Posterior vena cava (tissue), 2 donors: Measurements from ENCODE around the gene PRDM8. TPM values are rescaled to one million over a fixed set of nuclear protein-coding genes. Genes with fewer than 3 reads are reported as not detected.

Source experiments
- DNase-seq: peaks from one replicate; pipeline ENCODE4 v3.0.0-alpha.2; 2020; ENCODE audit warnings: low spot score
- intact Hi-C, 2 donors: fragments of 100-400 bp; cut with DNase I; formaldehyde crosslinking; loops; one replicate each; pipeline versions ENCODE4 v1.14.1 to v1.14.2; 2022 to 2023
- total RNA-seq, 2 donors: library from RNA; stranded (reverse); fragmentation: NEBNext Ultra II Directional; extraction: Animal tissue kit (Norgen Biotek cat#: 25700); gene quantifications; one replicate each; pipeline ENCODE4 v1.2.1, GENCODE V29; 2021
- donor health status: DM: yes; HTN: yes; CAD: no.
- donor health status: DM: yes; HTN: yes; CAD: no.

Gene PRDM8
- total RNA-seq, 2 donors from 2014 or later = 4.8 to 5.3 TPM

DNA sequence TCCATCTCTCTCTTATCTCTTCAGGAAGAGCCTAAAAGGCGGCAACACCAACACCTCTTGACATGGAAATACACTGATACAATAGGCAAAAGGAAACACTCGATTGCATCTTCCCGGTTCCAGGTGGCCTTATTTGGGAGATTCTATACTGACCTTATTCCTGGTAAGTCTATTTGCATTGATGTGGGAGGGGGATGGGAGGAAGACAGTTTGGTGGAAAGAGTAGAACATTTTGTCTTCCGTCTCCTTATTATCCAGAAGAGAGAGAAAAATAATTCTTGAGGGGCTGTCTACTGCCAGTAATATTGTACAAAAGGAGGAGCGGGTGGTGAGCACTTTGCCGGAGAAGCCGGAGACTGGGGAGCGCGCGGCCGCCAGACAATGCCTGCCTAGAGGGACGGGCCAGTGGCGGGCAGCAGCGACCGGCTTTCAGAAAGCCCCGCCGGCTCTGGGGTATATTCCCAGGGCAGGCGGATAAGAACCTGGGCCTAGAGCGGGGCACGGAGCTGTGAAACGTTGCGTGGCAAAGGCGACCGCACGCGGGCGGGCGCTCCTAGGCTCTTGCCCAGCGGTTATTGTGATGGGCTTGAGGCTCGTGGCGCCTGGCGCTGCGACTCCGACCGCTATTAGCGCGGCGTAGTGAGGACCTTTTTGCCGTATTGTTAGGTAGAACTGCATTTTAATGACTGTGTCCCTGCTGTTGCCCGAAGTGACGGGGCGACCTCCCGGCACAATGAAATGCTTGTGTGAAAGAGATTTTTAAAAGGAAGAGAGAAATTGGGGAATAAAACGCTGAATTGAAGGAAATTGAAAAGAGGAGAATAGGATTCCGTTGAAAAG is 518 bp downstream of the PRDM8 start:
- intact Hi-C loops = no loop called here
- peak; percentile 79 for DNase-seq

DNA sequence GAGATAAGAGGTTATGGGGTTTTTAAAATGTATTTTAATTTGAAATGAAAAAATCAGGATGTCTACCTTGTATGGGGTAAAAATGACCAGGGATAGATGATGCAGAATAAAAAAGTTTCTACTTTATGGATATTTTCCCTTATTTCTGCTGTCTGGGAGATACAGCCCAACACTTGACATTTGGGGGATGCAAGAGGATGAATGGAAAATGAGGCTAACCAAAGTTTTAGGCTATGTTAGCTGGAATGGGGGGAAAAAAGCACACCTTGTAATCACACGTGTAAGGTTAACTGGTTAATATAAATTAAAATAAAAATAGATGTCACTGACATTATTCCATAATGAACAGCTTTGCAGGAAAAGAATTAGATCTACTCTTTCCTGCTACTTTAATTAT is 1.1 kb downstream of the PRDM8 start:
- DNase-seq = no peak
- intact Hi-C loops = no loop called here

DNA sequence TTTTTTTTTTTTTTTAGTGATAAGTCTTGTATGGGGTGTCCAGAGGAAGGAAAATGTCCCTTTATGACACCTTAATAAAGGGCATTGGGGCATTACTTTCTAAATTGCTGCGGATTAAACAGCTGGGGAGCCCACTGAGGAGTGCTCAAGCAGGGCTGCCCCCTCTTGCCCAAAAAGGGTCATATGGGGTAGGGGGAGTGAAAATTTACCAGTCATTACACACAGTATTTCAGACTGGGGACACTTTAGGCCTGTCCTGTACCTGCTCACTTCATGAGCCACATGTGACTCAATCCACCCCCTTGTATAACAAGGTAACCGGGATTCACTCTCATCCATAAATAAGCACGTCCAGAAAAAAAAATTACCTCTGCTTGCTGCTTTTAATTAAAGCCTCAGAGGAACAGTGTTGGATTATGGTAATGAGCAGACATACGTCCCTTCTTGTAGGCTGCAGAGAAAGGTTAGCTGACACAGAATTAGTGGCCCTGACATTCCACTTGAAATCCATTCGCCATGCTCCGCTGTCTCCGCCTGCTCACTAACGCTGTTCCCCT is 1.8 kb downstream of the PRDM8 start:
- no peak for DNase-seq
- intact Hi-C loops = no loop called here

DNA sequence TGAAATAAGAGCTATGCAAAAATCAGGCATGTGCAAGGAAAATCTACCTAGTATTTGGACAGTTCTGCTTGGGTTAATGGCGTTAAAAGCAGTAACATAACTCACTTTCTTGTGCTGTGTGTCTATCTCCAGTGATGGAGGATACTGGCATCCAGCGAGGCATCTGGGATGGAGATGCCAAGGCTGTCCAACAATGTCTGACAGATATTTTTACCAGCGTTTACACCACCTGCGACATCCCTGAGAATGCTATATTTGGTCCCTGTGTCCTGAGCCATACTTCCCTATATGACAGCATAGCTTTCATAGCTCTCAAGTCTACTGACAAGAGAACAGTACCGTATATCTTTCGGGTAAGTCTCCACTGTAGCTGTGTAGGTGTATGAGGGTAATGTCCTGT is 2.6 kb downstream of the PRDM8 start:
- no peak for DNase-seq
- intact Hi-C loops = loop anchor here in 1 of 2 donors (10.0 kb wide), 1 partner anchor 1245 kb away; no protein-coding TSS in a partner anchor

DNA sequence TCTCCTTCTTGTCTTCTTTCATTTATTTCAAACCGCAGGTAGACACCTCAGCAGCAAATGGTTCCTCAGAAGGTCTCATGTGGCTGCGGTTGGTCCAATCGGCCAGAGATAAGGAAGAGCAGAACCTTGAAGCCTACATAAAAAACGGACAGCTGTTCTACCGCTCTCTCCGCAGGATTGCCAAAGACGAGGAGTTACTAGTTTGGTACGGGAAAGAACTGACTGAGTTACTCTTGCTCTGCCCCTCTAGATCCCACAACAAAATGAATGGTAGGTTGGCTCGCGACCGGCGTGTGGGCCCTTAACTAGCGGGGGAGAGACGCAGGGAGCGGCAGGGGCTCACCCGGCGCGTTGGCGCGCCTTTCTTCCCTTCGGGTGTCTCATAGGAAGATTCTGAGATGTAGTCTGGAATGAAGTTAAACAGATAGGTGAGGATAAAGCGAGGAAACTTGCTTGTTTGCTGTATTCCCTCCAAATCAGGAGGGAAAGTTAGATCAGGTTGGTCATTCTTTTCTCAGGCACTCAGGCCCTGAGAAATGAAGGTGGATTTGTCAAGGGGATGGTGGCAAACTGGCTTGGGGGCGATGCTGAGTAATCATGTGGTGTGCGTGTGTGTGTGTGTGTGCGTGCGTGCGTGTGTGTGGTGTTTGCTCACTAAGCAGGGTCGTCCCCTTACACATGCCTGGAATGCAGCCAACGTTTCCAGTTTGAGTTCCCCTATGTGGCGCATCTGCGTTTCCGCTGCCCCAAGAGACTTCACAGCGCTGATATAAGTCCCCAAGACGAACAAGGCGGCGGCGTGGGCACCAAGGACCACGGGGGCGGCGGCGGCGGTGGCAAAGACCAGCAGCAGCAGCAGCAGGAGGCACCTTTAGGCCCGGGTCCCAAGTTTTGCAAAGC is 4.2 kb downstream of the PRDM8 start:
- intact Hi-C loops = loop anchor here in 1 of 2 donors (10.0 kb wide), 1 partner anchor 1247 kb away; no protein-coding TSS in a partner anchor
- peak; percentile 86 for DNase-seq

DNA sequence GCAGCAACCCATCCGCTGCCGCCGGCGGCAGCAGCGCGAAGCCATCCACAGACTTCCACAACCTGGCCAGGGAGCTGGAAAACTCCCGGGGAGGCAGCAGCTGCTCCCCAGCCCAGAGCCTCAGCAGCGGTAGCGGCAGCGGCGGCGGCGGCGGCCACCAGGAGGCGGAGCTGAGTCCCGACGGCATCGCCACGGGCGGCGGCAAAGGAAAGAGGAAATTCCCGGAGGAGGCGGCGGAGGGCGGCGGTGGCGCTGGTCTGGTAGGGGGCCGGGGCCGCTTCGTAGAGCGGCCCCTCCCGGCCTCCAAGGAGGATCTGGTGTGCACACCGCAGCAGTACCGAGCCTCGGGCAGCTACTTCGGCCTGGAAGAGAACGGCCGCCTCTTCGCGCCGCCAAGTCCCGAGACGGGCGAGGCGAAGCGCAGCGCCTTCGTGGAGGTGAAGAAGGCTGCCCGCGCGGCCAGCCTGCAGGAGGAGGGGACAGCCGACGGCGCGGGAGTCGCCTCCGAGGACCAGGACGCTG is 4.9 kb downstream of the PRDM8 start:
- peak; percentile 96 for DNase-seq
- intact Hi-C loops = loop anchor here in 1 of 2 donors (10.0 kb wide), 1 partner anchor 1247 kb away; no protein-coding TSS in a partner anchor

DNA sequence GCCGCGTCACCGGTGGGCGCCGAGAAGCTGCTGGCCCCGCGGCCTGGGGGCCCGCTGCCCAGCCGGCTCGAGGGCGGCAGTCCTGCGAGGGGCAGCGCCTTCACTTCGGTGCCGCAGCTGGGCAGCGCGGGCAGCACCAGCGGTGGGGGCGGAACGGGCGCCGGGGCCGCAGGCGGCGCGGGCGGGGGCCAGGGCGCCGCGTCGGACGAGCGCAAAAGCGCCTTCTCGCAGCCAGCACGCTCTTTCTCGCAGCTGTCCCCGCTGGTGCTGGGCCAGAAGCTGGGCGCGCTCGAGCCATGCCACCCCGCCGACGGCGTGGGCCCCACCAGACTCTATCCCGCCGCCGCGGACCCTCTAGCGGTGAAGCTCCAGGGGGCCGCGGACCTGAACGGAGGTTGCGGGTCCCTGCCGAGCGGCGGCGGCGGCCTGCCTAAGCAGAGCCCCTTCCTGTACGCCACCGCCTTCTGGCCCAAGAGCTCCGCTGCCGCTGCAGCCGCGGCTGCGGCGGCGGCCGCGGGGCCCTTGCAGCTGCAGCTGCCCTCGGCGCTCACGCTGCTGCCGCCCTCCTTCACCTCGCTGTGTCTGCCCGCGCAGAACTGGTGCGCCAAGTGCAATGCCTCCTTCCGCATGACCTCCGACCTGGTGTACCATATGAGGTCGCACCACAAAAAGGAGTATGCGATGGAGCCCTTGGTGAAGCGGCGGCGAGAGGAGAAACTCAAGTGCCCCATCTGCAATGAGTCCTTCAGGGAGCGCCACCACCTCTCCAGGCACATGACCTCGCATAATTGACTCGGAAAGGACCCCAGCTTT is 5.6 kb downstream of the PRDM8 start:
- intact Hi-C loops = loop anchor here (1.0 to 10.0 kb wide), 2 partner anchors 20 to 1248 kb away; no protein-coding TSS in a partner anchor
- DNase-seq = peak; percentile 82

DNA sequence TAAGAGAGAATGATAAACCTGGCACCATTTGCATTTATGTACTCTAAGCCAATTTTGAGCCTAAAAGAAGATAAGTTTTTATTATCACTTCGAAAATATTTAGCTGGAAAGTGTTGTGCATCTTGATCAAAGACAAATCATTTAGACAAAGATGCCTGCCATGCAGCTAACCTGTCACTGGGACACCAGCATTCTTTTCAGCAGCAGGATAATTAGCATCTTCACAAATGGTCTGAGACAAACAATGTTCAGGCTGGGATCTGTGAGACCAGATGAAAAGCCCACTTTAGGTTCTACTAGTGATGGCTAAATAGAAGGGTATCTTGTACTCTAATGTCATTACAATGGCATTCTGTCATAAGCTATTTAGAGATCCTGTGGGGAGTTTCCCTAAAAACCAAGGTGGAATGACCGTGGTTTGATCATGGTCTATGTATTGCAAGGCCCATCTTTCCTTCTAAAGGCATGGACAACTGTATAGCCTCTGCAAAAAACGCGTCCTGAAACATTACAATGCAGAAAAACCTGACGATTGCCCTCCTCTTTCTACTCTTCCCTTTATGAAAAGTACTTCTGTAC is 7.2 kb downstream of the PRDM8 start:
- intact Hi-C loops = loop anchor here in 1 of 2 donors (10.0 kb wide), 1 partner anchor 1250 kb away; no protein-coding TSS in a partner anchor
- no peak for DNase-seq

DNA sequence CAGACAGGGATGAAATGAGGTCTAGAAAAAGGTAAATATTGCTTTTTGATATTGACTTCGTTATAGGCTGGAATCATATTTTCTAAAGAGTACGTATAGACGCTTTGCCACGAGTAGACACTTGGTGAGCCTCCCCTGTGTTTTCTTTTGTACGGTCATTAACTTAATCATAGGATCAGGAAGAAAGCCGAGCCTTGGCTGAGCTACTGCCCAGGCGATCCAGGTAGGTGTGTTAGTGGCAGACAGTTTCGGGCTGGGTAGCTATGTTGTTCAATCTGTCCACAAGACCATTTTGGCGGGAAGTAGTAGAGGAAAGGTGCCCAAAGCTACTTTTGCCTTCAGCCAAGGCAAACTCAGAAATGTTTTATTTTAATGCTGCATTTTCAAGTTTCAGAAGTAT is 8.8 kb downstream of the PRDM8 start:
- intact Hi-C loops = loop anchor here in 1 of 2 donors (10.0 kb wide), 1 partner anchor 1251 kb away; no protein-coding TSS in a partner anchor
- no peak for DNase-seq

DNA sequence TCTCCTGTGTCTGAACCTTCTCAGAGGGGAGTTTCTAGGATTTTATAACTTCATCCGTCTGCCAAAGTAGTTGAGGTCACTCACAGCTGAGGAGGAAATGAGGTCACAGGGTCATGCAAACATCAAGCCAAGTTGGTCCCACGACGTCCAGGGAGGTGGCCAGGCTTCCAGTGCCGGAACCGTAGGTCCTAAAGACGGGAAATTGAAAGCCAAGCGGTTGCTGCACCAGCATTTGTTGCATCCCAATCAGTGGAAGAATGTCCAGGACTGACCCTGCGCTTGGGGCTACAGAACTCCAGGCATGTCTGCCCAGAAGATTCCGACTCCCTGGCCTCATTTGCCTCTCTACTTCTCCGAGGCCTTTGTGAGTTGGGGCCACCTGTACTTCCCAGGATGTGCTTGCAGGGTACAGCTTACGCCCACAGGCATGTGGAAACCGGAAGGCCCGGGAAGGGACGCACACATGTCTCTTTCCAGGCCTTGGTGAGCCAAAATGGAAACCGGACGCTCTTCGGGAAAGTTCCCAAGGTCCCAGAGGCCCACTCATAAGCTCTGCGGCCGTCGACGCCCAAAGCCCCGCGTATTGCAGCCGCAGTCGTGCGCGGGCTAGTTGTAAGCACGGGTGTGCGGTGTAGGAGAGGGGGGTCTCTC is 9.3 kb downstream of the PRDM8 start:
- intact Hi-C loops = loop anchor here in 1 of 2 donors (10.0 kb wide), 1 partner anchor 1252 kb away; no protein-coding TSS in a partner anchor
- DNase-seq = peak; percentile 81

DNA sequence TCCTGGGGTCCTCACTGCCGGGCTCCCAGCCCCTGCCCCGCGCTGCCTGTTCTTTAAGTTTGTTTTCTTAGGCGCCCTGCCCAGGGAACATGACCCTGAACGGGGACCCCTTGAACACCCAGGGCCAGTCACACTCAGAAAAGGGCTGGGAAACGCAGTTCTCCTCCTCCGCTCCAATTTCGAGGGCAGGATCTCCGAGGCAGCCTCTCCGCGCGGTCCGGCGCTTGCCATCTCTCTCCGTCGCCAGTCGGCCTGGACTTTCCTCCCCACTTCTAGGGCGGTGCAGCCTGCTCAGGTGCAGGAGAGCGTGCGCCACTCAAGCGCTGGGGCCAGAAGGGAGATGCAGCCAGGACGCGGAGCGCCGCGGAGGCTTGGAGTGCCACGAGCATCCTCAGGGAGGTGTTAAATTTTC is 9.9 kb downstream of the PRDM8 start:
- intact Hi-C loops = loop anchor here in 1 of 2 donors (10.0 kb wide), 1 partner anchor 1252 kb away; no protein-coding TSS in a partner anchor
- peak; percentile 79 for DNase-seq

DNA sequence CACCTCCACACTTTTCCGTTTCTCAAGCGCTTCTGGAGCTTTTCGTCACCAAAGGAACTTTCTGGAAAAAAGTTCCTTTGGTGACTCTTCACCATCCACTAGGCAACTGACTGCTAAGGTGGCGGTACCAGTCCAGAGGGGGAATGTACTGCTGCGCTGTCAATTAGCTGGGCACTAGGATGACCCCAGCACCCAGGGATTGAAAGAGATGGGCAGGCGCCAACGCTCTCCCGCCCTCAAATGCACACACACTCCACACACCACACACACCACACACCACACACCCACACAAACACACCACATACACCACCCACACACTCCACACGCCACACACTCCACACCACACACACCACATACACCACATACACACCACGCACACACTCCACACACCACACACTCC is 10.4 kb downstream of the PRDM8 start:
- intact Hi-C loops = loop anchor here in 1 of 2 donors (10.0 kb wide), 1 partner anchor 1253 kb away; no protein-coding TSS in a partner anchor
- no peak for DNase-seq

DNA sequence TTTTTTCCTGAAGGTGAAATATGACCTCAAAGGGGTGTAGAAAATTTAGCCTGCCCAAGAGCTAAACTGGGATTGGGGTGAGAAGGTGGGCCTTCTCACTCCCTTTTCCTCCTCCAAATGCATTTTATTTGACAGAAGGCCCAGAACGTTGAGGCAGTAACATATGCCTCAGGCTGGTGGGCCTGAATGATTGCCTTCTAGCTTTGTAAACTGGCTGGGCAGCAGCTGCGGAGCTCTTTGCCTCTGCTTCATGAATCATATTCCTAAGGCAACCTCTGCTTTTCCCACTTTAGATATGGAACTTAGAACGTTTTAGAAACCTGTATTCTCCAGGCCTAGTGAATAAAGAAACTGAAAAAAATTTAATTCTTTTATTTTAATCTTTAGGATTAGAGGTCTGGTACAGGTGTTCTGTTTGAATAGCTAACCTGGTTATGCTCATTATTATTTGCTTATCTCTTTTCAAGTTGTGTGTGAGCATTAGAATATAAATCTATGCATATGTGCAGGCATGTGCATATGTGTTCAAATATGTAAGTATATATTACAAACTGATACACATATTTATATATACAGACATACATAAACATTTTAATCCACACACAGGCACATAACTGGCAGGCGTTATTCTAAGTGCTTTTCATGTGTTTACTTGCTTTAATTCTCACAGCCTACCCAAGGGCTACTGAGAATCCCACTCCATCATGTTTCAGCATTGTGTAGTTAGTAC is 11.5 kb downstream of the PRDM8 start:
- intact Hi-C loops = loop anchor here in 1 of 2 donors (10.0 kb wide), 1 partner anchor 1254 kb away; no protein-coding TSS in a partner anchor

DNA sequence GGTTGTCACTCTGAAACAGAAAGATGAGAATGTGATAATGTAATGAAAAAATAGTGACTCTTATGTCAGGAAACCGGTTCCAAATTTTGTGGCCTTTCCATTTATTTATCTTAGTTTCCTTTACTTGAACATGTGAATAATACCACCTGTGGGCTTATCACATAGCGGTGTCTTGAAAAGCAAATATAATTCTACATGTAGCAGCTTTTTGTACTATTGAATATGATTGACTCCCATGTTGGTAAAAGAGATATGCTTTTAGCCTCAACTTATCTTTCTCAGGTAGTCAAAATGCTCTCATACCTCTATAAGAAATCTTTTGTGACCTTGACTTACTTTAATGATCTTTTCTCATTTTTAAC is 12.0 kb downstream of the PRDM8 start:
- no peak for DNase-seq
- intact Hi-C loops = loop anchor here in 1 of 2 donors (10.0 kb wide), 1 partner anchor 1255 kb away; no protein-coding TSS in a partner anchor

More for the DNA sequence above, 11.5 kb downstream of the PRDM8 start:
- DNase-seq = no peak

DNA sequence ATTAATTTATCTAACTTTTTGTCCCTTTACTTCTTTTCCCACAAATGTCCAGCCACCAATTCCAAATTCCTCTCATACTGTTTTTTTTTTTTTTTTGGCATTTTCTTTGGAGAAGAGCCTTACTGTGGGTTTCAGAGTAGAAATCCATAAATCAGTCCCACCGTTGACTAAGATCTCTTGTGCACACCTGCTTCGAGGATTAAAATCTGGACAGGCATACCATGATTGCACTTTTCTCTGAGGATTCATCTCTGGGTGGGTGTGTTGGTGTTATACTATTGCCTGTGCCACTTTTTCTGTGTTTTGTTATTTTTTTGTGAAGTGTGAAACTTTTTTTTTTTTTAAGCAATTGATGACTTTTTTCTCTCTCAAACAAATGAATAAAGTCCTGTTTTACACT is 13.2 kb downstream of the PRDM8 start:
- intact Hi-C loops = no loop called here
- no peak for DNase-seq

DNA sequence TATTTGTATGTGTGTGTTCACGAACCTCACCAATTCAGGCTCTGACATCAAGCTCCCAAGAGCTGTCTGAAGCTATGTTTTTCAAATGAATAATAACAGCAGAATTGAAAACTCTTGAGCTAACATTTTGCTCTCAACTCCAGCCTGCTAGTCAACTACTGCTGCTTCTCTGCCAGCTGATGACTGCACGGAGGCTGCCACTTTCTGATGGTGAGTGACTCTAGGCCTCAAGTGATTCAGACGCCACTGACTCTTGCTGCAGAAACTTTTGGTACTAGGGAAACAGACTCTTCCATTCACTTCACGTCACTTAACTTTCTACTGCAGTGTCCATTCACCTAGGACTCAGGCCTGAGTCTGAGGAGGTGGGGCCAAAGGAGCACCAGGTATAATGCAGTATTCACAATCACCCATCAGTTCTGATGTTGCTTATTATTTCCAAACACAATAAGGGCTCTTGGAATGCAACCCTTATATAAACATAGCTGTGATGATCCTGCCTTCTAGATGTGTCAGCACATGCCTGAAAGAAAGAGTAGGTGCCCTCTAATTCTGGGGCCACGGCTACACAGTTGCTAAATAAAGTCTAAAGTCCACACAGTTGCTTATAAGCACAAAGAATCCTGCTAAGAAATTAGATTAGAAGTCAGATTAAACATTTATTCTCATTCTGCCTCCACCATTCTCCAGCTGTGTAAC is 16.0 kb downstream of the PRDM8 start:
- intact Hi-C loops = no loop called here
- DNase-seq = no peak
